Measurements from ENCODE around the gene CDHR3.
"Not testable (repeated sequence)": the region's sequence is repeated elsewhere in the genome, so short reads cannot be mapped to it uniquely, and the experiment has no call there.

CDHR3 gene

DNA sequence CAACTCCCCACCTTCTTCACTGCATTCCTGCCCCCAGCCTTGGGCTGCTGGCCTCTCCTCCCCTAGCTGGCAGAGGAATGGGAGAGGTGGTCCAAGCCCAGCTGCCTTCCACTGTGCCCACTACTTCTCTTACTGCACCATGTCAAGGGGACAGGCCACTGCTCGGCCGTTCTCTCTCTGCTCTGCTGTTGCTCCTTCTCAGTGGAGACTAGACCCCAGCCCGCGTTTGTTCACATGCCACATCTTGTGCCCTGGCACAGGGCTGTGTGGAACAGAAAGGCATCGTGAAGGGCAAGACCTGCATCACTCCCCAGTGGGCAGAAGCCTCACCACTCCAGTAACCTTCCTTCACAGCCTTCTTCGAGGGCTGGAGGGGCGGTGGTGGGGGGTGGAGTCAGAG, 711 bp upstream of the CDHR3 start:
- DNase-seq = no peak

DNA sequence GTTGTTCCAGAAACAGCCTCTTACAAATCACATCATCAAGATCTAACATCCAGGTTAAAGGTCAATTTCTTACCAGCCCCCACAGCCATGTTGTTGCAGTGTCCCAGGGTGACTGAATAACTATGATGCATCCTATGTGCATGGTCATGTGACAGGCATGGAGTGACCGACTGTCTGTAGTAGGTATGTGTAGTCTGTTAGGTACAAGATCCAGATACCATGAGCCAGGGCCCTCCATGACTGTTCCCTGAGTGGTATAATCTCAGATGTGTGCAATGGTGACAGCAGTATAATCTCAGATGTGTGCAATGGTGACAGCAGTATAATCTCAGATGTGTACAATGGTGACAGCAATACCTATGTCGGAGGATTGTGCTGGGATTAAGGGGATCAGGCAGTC, 8.8 kb downstream of the CDHR3 start:
- peak; percentile 33 for DNase-seq

DNA sequence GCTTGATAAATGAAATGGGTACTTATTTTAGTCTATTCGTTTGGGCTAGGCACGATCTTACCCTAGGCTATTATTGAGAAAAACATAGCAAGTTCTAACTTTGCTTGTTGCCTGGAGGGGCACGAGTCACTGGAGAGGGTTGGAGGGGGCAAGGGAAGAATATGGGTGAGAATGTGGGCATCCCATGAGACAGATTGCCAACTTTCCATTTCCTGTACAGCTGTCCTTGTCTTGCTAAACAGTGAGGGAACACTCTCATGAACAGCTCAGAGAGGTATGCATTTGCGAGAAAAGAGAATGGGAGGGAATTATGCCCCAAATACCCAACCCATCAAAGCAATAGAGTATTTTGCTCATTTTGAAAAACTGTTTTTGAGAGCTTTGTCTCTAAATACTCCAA, 9.2 kb downstream of the CDHR3 start:
- DNase-seq = no peak

DNA sequence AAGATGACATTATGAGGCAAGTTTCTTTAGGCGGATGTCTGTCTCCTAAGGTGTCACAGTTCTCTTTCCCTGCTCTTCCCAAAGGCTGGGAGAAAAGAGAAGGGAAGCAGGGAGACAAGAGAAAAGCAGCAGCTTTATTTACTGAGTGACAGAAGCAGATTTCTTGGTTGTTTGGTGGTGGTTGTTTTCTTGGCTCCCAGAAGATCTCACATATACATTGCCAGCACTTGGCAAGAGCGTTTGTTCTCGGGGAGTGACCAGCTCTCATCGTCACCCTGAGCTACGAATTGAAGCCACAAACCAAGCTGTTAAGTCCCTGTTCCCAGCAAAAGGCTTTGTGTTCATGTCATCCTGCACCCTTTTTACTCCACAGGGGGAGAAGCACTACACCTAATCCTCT, 11.4 kb downstream of the CDHR3 start:
- peak; percentile 52 for DNase-seq

DNA sequence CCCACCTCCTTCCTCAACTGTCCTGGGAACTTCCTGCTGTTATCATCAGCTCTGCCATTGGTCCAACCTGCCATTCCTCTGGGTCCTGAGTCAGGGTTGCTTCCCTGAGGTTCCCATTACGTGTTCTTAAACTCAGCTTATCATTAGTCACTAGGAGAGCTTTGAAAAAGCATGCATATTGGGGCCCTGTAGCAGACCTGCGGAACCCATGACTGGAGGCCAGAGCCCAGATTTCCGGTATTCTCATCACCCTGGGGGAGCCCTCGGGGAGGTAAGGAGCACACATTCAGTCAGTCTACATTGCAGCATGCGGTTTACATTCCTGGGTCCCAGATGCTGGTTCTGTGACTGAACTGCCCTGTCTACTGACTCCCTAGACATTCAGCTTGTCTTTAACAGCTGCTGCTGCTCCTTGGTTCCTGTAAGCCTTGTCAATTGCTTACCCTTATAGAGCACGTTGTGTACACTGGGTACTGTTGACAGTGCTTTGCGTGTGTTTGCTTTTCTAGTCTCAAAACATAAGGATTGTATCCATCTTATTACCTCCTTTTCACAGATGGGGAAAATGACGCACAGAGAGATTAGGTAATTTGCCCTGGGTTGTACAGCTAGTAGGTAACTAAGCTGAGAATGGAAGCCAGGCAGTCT, 12.8 kb downstream of the CDHR3 start:
- peak; percentile 98 for DNase-seq

DNA sequence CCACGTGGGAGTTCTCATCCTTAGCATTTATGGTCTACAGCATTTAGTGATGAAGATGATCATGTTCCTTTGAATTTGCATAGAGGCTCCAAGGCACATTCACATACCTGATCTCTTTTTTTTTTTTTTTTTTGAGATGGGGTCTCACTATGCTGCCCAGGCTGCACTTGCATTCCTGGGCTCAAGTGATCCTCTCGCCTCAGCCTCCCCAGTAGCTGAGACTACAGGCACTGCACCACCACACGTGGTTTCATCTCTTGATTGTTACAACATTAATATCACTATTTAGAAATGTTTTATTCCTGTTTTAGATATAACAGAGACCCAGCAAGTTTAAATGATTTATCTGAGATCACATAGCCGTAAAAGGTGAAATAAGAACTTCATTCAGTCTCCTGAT, 13.8 kb downstream of the CDHR3 start:
- DNase-seq = no peak

DNA sequence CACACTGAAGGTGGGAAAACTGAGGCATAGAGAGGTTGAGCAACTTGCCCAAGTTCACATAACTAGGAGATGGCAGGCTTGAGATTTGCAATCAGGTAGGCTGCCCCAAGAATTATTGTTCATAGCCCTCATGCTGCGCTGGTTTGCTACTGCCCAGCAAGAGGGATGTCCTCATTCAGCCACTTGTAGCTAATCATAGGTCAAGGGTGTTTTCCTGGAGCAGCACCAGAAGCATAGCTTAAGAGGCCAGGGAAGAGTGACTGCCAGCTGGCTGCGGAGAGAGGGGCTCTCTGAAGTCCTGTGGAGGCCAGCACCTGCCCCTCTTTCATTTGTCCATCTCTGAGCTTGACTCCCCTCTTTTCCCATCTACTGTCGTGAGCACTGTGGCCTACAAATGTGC, 15.0 kb downstream of the CDHR3 start:
- peak; percentile 93 for DNase-seq

DNA sequence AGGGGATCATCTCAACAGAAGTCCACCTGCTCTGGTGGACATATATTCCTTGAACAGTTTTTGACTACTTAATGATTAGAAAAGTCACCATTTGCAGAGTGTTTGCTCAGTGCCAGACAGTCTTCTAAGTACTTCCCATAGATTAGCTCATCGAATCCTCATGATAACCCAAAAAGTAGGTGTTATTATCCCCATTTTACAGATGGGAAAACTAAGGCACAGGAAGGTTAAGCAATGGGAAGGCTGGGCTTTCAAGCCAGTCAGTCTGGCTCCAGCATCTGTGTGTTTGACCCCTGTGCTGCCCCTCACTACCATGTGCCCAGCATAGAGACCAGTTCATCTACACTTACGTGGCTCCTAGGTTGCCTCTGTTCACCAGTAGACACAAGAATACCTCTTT, 15.9 kb downstream of the CDHR3 start:
- DNase-seq = no peak

DNA sequence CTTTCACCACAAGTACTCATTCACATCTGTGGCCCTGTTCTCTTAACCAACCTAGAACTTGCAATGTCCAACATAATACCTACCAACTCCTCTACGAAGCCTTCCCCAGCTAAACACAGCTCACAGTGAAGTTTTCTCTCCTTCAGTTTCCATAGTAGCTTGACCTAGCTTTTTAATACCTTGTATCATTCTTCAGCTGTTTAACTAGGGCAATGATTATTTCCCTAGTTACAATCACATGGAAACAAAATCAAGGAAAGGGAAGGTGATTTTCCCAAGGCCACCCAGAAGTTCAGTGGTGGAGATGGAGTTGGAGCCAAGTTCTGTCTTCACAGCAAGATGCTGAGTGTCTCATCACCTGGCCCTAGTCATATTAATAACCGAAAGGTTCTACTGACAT, 16.3 kb downstream of the CDHR3 start:
- peak; percentile 55 for DNase-seq

DNA sequence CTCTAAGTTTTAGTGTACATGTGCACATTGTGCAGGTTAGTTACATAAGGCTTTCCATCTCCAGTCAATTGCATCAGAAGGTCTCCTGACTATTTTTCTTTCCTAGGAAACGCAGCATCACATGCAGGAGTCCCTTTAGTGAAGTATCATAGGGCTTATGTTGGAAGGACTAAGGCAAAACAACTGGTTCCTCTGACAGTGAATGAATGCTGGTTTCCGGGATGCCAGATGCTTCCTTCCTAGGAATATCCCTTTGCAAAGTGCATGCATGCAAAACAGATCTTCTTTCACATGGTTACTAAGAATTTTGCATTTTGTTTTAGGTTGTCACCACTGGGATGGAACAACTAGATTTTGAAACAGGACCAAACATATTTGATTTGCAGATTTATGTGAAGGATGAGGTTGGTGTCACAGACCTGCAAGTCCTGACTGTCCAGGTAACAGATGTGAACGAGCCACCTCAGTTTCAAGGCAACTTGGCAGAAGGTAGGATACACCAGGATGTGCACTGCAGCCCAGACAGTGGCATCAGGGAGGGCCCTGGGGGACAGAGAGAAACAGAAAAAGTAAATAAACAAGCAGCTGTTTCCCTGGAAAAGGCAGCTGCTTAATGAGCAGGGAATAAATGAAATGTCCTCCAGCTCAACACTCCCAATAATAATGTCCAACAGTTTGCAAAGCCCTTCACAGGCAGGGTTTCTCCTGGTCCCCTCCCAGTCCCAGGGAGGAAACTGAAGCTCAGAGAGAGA, 17.8 kb downstream of the CDHR3 start:
- peak; percentile 86 for DNase-seq

DNA sequence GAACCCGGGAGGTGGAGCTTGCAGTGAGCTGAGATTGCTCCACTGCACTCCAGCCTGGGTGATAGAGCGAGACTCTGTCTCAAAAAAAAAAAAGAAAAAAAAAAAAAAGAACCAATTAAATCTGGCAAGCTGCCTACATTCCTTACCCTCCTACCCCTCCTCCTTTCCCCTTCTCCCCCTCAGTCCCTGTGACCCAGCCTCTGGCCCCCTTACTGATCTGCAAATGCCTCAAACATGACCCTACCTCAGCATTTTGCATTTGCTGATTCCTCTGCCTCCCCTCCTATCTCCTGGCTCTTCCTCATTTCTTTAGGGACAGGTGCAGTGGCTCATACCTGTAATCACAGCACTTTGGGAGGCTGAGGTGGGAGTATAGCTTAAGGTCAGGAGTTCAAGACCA, 19.3 kb downstream of the CDHR3 start:
- DNase-seq = no peak

DNA sequence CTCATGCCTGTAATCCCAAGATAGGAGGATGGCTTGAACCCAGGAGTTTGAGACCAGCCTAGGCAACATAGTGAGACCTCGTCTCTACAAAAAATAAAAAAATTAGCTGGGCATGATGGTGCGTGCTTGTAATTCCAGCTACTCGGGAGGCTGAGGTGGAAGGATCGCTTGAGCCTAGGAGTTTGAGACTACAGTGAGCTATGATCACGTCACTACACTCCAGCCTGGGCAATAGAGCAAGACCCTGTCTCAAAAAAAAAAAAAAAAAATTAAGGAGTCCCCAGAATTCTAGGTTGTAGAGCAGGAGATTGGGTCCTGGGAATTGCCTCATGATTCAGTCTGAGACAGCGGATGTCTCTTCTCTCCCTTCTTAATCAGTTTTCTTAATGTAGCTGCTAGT, 21.7 kb downstream of the CDHR3 start:
- DNase-seq = not testable (repeated sequence)

DNA sequence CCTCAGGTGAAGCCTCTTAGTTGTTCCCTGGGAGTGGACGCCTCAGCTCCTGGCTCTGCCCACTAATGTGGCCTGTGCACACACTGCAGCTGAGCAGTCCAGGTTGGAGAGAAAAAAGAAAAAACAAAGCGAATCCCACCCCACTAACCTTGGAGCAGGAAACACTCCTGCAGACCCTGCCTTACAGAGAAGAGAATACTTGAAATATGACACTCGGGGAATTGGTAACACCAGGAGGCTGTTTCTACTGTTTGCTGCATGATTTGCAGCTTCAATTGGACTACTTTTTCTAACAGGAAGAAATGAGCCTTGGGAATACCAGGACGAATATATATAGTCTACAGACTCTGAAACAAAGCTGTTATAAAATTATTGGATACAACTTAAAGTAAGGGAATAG, 22.2 kb downstream of the CDHR3 start:
- peak; percentile 17 for DNase-seq

DNA sequence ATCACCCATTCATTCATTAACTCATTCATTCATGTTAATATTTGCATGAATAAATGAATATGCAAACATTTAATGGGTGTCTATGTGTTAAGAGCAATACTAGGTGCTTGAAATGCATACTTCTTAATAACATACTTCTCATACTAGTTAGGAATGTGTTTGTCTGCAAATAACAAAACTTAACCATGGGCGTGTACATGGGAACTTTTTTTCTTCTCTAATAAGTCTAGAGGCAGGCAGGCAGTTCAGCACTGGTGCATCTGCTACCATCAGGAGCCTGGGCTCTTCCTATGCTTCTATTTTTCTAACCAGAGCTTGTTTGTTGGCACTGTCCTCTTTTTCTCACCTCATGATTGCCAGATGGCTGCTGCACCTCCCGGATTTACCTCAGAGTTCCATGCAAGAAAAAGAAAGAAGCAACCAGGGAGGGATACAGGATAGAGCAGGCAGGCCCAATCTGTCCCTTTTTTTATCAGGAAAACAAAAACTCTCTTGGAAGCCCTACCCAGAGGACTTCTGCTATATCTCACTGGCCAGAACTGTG, 22.7 kb downstream of the CDHR3 start:
- peak; percentile 12 for DNase-seq

DNA sequence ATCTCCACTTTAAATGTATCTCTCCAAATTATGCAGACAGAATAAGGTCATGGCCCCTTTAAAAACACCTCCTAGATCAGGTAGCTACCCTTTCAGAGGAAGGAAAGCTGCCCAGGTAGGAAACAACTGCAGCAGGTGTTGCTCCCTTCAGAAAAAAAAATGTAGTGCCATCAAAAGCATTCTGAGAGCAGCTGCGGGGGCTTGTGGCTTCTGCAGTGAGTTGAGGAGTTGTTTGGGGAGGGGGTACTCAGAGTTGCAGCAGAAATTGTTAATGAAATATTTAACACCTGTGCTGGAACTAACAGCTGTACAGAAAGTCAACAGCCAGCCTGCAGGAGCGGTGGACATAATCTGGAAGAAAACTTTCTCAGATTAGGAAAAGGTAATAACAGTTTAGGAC, 24.0 kb downstream of the CDHR3 start:
- peak; percentile 41 for DNase-seq

DNA sequence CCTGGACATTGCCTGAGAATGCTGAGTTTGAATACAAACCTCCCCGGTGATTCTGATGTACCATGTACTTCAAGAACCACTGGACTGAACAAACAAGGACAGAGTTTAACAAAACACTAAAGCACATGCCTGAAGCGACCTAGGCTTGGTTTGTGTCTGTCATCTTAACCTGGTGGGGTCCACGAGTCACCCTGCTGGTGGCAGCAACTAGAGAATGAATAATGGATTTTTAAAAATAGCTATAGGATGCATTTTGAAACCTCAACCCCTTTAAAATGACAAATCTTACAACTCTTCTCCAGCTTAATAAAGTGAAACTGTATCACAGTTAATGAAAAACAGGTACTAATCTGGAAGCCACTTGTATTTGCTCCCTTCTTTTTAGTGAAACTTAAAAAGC, 25.2 kb downstream of the CDHR3 start:
- DNase-seq = peak; percentile 19

DNA sequence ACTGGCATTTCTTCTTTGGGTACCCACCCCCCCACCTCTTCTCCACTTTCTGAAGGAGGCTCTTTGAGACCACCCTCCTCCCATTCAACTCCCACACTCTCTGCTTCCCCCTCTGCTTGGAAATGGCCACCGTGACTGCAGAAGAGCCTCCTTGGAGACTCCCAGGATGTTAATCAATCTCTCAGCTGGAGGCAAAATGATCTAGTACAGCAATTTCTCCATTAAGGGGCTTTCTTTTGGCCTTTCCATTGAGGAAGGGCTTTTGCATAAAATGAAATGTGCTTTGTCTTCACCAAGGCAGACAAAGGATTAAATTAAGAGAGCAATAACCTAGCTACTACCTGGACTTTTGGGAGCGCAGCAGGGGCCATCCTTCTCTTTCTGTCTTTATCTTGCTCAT, 26.1 kb downstream of the CDHR3 start:
- no peak for DNase-seq

DNA sequence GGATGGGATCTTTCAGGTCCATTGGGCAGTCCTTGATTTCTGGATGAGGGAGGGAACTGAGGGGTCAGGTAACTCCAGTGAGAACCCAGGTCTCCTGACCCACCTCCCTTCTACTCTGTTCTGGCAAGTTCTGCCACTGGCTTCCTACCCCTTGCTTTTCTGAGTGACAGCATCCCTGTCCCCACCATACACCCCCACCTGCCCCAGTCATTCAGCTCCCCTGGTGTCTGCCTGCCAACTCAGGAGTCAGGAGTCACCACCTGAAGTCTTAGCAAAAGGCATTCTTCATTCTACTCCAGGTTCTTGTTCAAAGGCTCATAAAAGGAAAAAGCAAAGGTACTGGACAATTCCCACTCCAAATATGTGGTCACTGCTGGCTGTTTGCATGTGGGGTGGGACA, 26.6 kb downstream of the CDHR3 start:
- no peak for DNase-seq

DNA sequence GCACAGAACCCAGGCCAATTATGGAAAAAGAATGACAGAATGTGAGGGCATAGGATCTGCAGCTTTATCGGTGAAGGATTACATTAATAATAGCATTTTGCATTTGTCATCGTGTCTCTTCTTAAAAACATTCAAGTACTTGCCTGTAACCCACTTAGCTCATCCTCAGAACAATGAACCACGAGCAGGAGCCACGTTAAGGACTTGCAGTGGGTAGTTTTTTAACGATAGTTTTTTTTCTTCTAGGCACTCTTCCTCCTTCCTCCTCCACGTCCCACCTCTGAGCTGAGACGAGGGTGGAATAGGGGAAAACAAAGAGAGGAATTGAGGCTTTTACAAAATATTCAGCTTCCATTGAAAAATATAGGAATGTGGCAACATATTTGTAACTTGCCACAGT, 27.1 kb downstream of the CDHR3 start:
- DNase-seq = no peak

DNA sequence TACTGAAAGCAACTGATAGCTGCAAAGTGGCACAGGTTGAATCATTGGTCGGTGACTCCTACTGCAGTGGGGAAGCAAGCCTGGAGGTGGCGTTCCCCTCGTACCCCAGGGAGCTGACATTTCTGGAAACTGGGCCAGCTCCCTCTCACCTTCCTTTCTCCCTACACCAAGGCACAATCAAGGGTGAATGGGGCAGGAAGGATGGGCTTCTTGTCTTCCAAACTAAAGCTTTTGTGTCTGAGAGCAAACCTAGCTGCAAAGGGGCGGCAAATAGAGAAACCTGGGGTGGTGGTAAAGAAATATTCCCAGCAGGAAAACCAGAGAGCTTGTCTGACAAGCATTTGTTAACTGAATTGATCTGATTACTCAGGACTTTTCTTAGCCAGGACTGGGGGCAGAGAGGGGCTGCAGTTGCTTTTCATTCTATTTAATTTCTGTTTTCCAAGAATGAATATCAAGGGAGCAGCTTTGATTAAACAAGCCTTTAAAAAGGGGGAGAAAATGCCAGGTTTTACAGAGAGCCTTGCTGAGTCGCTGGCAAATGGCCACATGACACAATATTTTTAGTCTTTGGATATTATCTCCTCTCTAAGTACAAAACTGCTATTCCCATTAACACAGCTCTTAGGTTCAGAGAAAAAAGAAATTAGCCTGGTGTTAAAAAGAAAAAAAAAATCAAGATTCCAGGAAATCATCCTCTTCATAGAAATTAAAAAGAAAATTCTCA, 27.8 kb downstream of the CDHR3 start:
- DNase-seq = no peak

DNA sequence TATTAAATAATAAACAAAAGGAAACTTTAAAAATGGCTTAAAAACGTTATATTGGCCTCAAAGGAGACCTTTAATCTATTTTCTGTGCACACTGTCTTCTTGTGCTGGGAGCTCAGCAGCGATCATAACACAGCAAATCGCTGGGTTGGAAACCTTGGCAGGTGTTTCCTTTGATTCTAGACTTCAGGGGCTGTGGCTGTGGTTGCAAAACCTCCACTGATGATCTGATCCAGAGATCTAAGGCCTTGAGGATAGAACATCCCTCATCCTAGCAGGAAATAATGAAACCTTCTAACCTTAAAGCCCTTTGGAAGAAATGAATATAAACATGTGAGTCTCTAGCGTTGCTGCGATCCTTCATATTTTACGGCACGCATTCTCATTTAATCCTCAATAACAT, 29.8 kb downstream of the CDHR3 start:
- DNase-seq = no peak

DNA sequence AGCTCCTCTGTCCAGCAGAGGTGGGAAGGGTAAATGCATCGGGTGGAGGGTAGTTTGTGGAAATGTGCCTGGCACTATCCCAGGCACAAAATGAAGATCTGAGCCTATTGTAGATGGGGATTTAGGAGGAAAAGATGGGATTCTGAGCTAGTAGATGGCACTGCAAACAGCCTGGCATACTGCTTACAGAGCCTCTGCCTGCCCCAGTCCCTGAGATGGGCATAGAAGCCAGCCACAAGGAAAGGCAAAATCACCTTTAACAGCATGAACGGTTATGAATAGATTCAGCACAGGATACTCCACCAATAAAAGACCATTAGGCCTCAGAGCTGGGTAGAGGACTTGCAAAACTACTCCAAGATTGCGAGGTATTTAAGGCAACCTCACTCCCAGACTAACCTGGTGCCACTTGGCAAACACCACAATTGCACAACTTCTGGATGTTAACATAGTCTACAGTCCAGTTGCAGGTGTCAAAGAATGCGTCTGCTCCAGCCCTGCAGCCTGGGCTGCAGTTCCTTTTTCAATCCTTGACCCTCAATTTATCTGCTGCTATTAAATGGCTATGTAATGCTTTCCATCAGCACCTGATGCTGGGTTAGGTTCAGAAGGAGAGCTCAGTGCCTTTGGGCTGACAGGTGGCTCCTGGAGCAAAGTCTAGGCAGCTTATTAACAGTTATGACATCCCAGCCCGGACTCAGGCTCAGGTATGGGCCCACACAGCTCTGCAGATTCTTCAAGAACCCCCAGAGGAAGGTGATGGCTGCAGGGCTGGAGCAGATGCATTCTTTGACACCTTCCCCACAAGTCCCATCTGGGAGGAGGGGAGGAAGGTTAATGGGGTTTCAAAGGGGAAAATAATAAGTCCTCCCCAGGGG, 34.0 kb downstream of the CDHR3 start:
- no peak for DNase-seq

DNA sequence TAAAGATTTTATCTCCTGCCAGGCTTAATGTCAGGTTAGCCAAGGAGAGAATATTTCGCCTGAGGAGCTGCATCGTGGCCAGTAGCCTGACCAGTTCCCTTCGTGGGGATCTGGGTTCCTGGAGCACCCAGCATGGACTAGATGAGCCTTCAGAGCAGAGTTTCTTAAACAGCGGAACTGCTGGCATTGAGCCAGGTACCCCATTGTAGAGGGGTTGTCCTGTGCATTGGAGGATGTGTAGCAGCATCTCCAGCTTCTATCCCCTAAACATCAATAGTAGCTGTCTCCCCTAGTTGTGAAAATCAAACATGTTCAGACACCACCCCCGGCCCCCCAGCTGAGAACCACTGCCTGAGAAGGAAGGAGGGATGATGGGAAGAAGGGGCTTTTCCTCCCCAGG, 36.2 kb downstream of the CDHR3 start:
- no peak for DNase-seq

All from DMS53 (cell line).